ENCODE data around the gene PARP12. TPM values are rescaled to one million over a fixed set of nuclear protein-coding genes. Genes with fewer than 3 reads are reported as not detected.

PARP12 gene
- total and polyA plus RNA-seq, 4 donors, result 30.0 to 56.8 (median 47.6) TPM

DNA sequence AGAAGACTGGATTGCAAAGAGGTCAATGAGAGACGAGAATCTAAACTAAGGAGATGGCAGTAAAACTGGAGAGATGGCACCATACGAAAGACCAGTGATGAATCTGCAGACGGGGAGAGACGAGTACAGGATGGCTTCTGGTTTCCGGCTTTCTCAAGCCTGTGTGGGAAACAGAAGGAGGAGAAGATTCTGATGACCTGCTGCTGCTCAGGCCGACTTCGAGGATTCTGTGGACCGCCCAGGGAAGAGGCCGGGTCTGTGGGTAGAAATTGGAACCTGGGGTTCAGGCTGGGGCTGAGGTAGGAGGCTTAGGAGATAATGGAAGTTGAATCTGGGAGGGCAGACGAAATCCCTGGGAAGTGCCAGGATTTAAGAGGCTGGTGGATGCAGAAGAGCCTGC lies 48.6 kb downstream of the PARP12 start:
- Histone ChIP-seq H3K4me3 (no peak overlapping the region), H3K9ac (ENCODE audit: insufficient read depth in 1 of 2, low read length in 2 of 2) (no peak overlapping the region), H3K9me3 (ENCODE audit: control insufficient read depth in 4 of 4, insufficient read depth in 3 of 4, low read length in 3 of 4) (no peaks in the 10 kb centered on the region), H3K27ac (ENCODE audit: low read depth in 1 of 2, low read length in 1 of 2) (no peak overlapping the region), H3K4me1 (ENCODE audit: control insufficient read depth in 5 of 5, insufficient read depth in 5 of 5, low read length in 5 of 5) (no peaks in the 10 kb centered on the region), H3K27me3 (ENCODE audit: control insufficient read depth in 3 of 3, insufficient read depth in 3 of 3, low read length in 2 of 3) (no peaks in the 10 kb centered on the region), H3K36me3 (ENCODE audit: control insufficient read depth in 4 of 4, insufficient read depth in 4 of 4, low read length in 4 of 4) (peaks cover 0 to 4% (median 0%) of the 10 kb centered on the region in 4 donors)
- no peak for TF ChIP-seq CTCF (IDR thresholded peaks at IDR 0.05; ENCODE audit: control extremely low read depth, extremely low read depth)
- DNase-seq (no peak), ATAC-seq (ENCODE audit: insufficient read depth, low FRiP score) (no peak)
- WGBS, 2 donors, result 94 to 95% methylated on average over 10 of the region's 10 CpGs

DNA sequence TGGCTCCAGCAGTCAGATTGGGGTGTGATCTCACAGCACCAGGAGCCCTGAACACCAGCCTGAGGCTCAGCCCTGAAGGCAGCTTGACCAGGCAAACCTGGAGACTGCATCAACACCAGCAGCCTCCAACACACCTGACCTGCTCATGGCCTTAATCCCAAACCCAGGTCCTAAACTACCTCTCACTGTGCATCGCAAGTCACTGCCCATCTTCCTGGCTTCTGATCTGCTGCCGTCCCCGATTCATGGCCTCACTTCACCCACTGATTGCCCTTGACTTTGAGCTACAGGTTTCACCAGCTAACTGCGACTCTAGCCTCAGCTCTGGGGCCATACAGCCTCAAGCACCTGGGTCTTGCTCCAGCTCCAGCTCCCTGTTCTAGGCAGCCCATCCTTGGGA lies 49.1 kb downstream of the PARP12 start:
- no peak for TF ChIP-seq CTCF (IDR thresholded peaks at IDR 0.05; ENCODE audit: control extremely low read depth, extremely low read depth)
- Histone ChIP-seq H3K4me3 (no peak overlapping the region), H3K4me1 (ENCODE audit: control insufficient read depth in 5 of 5, insufficient read depth in 5 of 5, low read length in 5 of 5) (no peaks in the 10 kb centered on the region), H3K27me3 (ENCODE audit: control insufficient read depth in 3 of 3, insufficient read depth in 3 of 3, low read length in 2 of 3) (no peaks in the 10 kb centered on the region), H3K27ac (ENCODE audit: low read depth in 1 of 2, low read length in 1 of 2) (no peak overlapping the region), H3K36me3 (ENCODE audit: control insufficient read depth in 4 of 4, insufficient read depth in 4 of 4, low read length in 4 of 4) (peaks cover 0 to 4% (median 0%) of the 10 kb centered on the region in 4 donors), H3K9ac (ENCODE audit: insufficient read depth in 1 of 2, low read length in 2 of 2) (no peak overlapping the region), H3K9me3 (ENCODE audit: control insufficient read depth in 4 of 4, insufficient read depth in 3 of 4, low read length in 3 of 4) (no peaks in the 10 kb centered on the region)
- ATAC-seq (ENCODE audit: insufficient read depth, low FRiP score), result no peak
- no peak for DNase-seq
- 96 to 97% methylated on average over 4 of the region's 4 CpGs for WGBS, 2 donors

DNA sequence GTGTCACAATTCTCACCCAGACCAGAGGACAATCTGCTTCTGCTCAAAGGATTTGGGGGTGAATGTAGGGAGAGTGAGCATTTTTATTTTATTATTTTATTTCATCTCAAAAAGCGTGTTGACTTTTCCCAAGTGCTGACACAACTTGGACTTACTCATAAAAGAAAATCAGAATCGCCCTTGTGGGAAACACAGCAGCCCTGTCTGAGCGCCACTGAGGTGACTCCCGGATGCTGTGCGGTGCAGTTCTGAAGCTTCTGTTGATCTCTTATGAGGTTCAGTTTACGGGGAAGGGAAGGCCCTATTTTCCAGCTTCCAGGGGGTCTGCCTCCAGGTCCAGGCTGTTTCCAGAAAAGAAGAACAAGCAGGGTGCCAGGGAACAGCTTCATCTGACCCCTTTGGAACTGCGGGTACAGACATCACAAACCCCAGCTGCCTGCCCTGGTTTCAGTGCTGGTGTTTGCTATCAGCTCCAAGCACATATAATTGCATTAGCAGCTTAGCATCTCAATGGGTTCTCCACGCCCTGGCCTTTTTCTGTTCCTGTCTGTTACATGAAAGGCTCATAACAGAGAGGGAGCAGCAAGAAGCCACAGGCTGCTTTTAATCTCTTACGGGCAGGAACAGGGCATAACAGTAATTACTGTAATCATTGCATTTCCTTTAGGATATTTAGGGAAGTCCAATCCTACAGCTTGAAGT lies 52.4 kb downstream of the PARP12 start:
- 90 to 92% methylated on average over 9 of the region's 9 CpGs for WGBS, 2 donors
- H3K9me3 ChIP-seq (ENCODE audit: control insufficient read depth in 4 of 4, insufficient read depth in 3 of 4, low read length in 3 of 4), result no peaks in the 10 kb centered on the region
- H3K27ac ChIP-seq (ENCODE audit: low read depth in 1 of 2, low read length in 1 of 2), result no peak overlapping the region

More for the DNA sequence above, 52.4 kb downstream of the PARP12 start:
- DNase-seq (no peak), ATAC-seq (ENCODE audit: insufficient read depth, low FRiP score) (no peak)
- Histone ChIP-seq H3K27me3 (ENCODE audit: control insufficient read depth in 3 of 3, insufficient read depth in 3 of 3, low read length in 2 of 3) (no peaks in the 10 kb centered on the region), H3K4me3 (no peak overlapping the region), H3K4me1 (ENCODE audit: control insufficient read depth in 5 of 5, insufficient read depth in 5 of 5, low read length in 5 of 5) (no peaks in the 10 kb centered on the region), H3K36me3 (ENCODE audit: control insufficient read depth in 4 of 4, insufficient read depth in 4 of 4, low read length in 4 of 4) (peaks cover 0 to 4% (median 0%) of the 10 kb centered on the region in 4 donors), H3K9ac (ENCODE audit: insufficient read depth in 1 of 2, low read length in 2 of 2) (no peak overlapping the region)
- TF ChIP-seq CTCF (IDR thresholded peaks at IDR 0.05; ENCODE audit: control extremely low read depth, extremely low read depth), result no peak

All from lung (tissue), 12 donors.